ENCODE results near the gene PPA2.

- TF ChIP-seq POLR2A (IDR thresholded peaks at IDR 0.05; ENCODE audit: low read depth, low read length) (no peak), TAF1 (IDR thresholded peaks at IDR 0.05; ENCODE audit: borderline replicate concordance, low read depth, low read length) (no peak), POLR2AphosphoS5 (IDR thresholded peaks at IDR 0.05; ENCODE audit: low read depth, low read length) (no peak)
Measured at GRCh38 chr4:105510245-105510644, 36.4 kb upstream of the PPA2 start.
